DOHH2 (cell line): Measurements from ENCODE around the gene PCSK5.

Experiments used
- CTCF ChIP-seq: fragments of 200-600 bp; sonication (generic); IDR thresholded peaks from one replicate; pipeline ENCODE4 v1.5.1; 2014; ENCODE audit warnings: antibody characterized with exemption, mild to moderate bottlenecking, low read depth, low read length; ENCODE audit not compliant: poor library complexity, severe bottlenecking
- EZH2phosphoT487 ChIP-seq: fragments of 200-600 bp; sonication (generic); IDR thresholded peaks from 2 replicates; pipeline ENCODE4 v1.6.1; 2017; ENCODE audit warnings: borderline replicate concordance, mild to moderate bottlenecking, antibody characterized with exemption, low read length, moderate library complexity, mixed read lengths

GRCh38 chr9:75990156-75990555 is 99.7 kb downstream of the PCSK5 start:
- TF ChIP-seq EZH2phosphoT487: no peak
- no peak for TF ChIP-seq CTCF
